ENCODE data around the gene TNIK.

DNA sequence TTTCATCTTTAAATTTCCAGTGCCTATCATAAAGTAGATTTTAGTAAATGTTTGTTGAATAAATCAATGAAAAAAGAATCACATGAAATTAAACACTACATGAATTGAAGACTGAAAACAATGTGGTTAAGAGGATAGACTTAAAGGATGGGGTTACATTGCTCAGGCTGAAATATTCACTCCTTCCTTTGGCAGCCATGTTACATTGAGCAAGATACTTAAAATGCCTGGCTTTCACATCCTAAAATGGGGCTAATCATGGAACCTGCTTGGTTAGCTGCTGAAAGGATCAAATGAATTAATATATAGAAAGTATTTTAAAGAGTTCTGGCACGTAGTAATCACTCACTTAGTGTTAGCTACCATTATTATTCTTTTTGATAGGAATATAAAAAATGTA lies 236.8 kb downstream of the TNIK start:
- TF ChIP-seq, protein P1, sequence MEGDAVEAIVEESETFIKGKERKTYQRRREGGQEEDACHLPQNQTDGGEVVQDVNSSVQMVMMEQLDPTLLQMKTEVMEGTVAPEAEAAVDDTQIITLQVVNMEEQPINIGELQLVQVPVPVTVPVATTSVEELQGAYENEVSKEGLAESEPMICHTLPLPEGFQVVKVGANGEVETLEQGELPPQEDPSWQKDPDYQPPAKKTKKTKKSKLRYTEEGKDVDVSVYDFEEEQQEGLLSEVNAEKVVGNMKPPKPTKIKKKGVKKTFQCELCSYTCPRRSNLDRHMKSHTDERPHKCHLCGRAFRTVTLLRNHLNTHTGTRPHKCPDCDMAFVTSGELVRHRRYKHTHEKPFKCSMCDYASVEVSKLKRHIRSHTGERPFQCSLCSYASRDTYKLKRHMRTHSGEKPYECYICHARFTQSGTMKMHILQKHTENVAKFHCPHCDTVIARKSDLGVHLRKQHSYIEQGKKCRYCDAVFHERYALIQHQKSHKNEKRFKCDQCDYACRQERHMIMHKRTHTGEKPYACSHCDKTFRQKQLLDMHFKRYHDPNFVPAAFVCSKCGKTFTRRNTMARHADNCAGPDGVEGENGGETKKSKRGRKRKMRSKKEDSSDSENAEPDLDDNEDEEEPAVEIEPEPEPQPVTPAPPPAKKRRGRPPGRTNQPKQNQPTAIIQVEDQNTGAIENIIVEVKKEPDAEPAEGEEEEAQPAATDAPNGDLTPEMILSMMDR (IDR thresholded peaks at IDR 0.05): no peak
- no peak for TF ChIP-seq POLR2A (IDR thresholded peaks at IDR 0.05)
